HCT116 (cell line): ENCODE results near the gene RNF130. TPM values are rescaled to one million over a fixed set of nuclear protein-coding genes. Genes with fewer than 3 reads are reported as not detected.

Experiments used
- ATAC-seq: fragments of 200-7000 bp; cut with Tn5 transposase; 2 replicates; pipeline ENCODE4 v1.9.1; 2020; ENCODE audit warnings: mild to moderate bottlenecking, moderate library complexity
- BruUV-seq: library from RNA; stranded (reverse); fragments of 400-500 nt; replicated peaks from 2 replicates; lab custom pipeline; 2021; lab: Mats Ljungman, UMichigan
- CTCF ChIA-PET: fragments of 300-600 bp; sonication (Branson Sonifier 250); formaldehyde crosslinking; loops from one replicate; lab custom pipeline; 2021; ENCODE audit warnings: antibody characterized with exemption; lab: Charles Lee
- POLR2A ChIA-PET: fragments of 300-600, 350-600 bp; sonication (Branson Sonifier 250); formaldehyde crosslinking; loops from one replicate; lab custom pipeline; 2021; ENCODE audit warnings: antibody characterized with exemption; lab: Charles Lee
- RAD21 ChIA-PET, 2 experiments: fragments of 300-600 bp; sonication (Branson Sonifier 250); formaldehyde crosslinking; loops; one replicate each; lab custom pipeline; 2023; ENCODE audit warnings: low total read pairs in 2 of 2; ENCODE audit not compliant: uncharacterized antibody in 2 of 2, unreplicated experiment in 2 of 2, low non-redundant PET in 1 of 2; lab: Charles Lee
- DNase-seq: peaks from one replicate; pipeline ENCODE4 v3.0.0-alpha.2; 2010; ENCODE audit warnings: low read depth, low spot score
- H2AFZ ChIP-seq: fragments of 200-600 bp; shearing (Covaris generic), sonication (generic); 2 replicates; pipeline ENCODE4 v1.6.1; 2017; ENCODE audit warnings: low read depth, mixed run types, mixed read lengths, antibody characterized with exemption, low read length; ENCODE audit not compliant: poor library complexity, severe bottlenecking
- H3K27ac ChIP-seq: 2 replicates; pipeline ENCODE4 v1.5.1; 2012; ENCODE audit warnings: low read depth, low read length
- H3K27me3 ChIP-seq: fragments of 200-600 bp; sonication (generic); 2 replicates; pipeline ENCODE4 v1.6.1; 2016; ENCODE audit warnings: mixed run types, low read length, mixed read lengths; ENCODE audit not compliant: insufficient read depth
- H3K36me3 ChIP-seq, 2 experiments: fragments of 200-500 bp in 1 of 2; fragments of 200-600 bp in 1 of 2; sonication (Bioruptor generic) in 1 of 2; sonication (generic) in 1 of 2; 2 replicates each; pipeline versions ENCODE4 v1.5.1 to v1.6.1; 2014 to 2016; ENCODE audit warnings: low read length in 2 of 2, inconsistent platforms in 1 of 2, mixed read lengths in 1 of 2, mixed run types in 1 of 2; ENCODE audit not compliant: insufficient read depth in 2 of 2, control insufficient read depth in 1 of 2
- H3K4me1 ChIP-seq, 2 experiments: fragments of 200-600 bp in 1 of 2; sonication (generic) in 1 of 2; 2 replicates each; pipeline versions ENCODE4 v1.5.1 to v1.6.1; 2012 to 2017; ENCODE audit warnings: low read length in 2 of 2, inconsistent platforms in 1 of 2, mild to moderate bottlenecking in 1 of 2, mixed read lengths in 1 of 2, mixed run types in 1 of 2, moderate library complexity in 1 of 2; ENCODE audit not compliant: insufficient read depth in 2 of 2, control insufficient read depth in 1 of 2
- H3K4me2 ChIP-seq: fragments of 200-600 bp; sonication (generic); 2 replicates; pipeline ENCODE4 v1.6.1; 2017; ENCODE audit warnings: mixed run types, low read length, mixed read lengths
- H3K4me3 ChIP-seq, 2 experiments: fragments of 200-600 bp in 1 of 2; sonication (generic) in 1 of 2; replicated peaks in 1 of 2; 2 replicates each; pipeline ENCODE4 v1.5.1; 2011 to 2016; ENCODE audit warnings: low read length in 2 of 2, control low read depth in 1 of 2, low read depth in 1 of 2, mild to moderate bottlenecking in 1 of 2, mixed read lengths in 1 of 2, mixed run types in 1 of 2
- H3K79me2 ChIP-seq: fragments of 200-600 bp; sonication (generic); 2 replicates; pipeline ENCODE4 v1.6.1; 2017; ENCODE audit warnings: mild to moderate bottlenecking, mixed run types, low read length, moderate library complexity, mixed read lengths; ENCODE audit not compliant: insufficient read depth
- H3K9ac ChIP-seq: fragments of 200-600 bp; sonication (generic); 2 replicates; pipeline ENCODE4 v1.6.1; 2016; ENCODE audit warnings: low read length, mixed read lengths
- H3K9me2 ChIP-seq: fragments of 200-600 bp; sonication (generic), shearing (Covaris generic); 2 replicates; pipeline ENCODE4 v1.6.1; 2017; ENCODE audit warnings: mixed run types, mild to moderate bottlenecking, moderate library complexity; ENCODE audit not compliant: insufficient read depth
- H3K9me3 ChIP-seq, 2 experiments: fragments of 200-500 bp in 1 of 2; fragments of 200-600 bp in 1 of 2; sonication (Bioruptor generic) in 1 of 2; sonication (generic) in 1 of 2; 2 replicates each; pipeline ENCODE4 v1.6.1; 2014 to 2017; ENCODE audit warnings: low read length in 2 of 2, mixed read lengths in 2 of 2, inconsistent platforms in 1 of 2, low read depth in 1 of 2, mild to moderate bottlenecking in 1 of 2, mixed run types in 1 of 2, moderate library complexity in 1 of 2; ENCODE audit not compliant: control insufficient read depth in 1 of 2, insufficient read depth in 1 of 2
- H4K20me1 ChIP-seq: fragments of 200-600 bp; sonication (generic), shearing (Covaris generic); 2 replicates; pipeline ENCODE4 v1.6.1; 2017; ENCODE audit warnings: mixed run types, mild to moderate bottlenecking, moderate library complexity; ENCODE audit not compliant: insufficient read depth
- CBX3 ChIP-seq: IDR thresholded peaks from 2 replicates; pipeline ENCODE4 v1.6.1; 2012; ENCODE audit warnings: low read depth
- EZH2 ChIP-seq: fragments of 200-600 bp; sonication (generic); IDR thresholded peaks from 2 replicates; pipeline ENCODE4 v1.6.1; 2017; ENCODE audit warnings: antibody characterized with exemption, mixed run types
- EZH2phosphoT487 ChIP-seq: fragments of 200-600 bp; IDR thresholded peaks from 2 replicates; pipeline ENCODE4 v1.6.1; 2018; ENCODE audit warnings: antibody characterized with exemption, borderline replicate concordance
- FOSL1 ChIP-seq: IDR thresholded peaks from 2 replicates; pipeline ENCODE4 v1.6.1; 2012; ENCODE audit warnings: low read depth
- JUND ChIP-seq: IDR thresholded peaks from 2 replicates; pipeline ENCODE4 v1.6.1; 2012
- MAX ChIP-seq: IDR thresholded peaks from 2 replicates; pipeline ENCODE4 v1.6.1; 2012
- POLR2A ChIP-seq: IDR thresholded peaks from 2 replicates; pipeline ENCODE4 v1.7.0; 2011; ENCODE audit warnings: borderline replicate concordance; ENCODE audit not compliant: insufficient read depth, insufficient read length; ENCODE audit errors: extremely low read depth
- RAD21 ChIP-seq: IDR thresholded peaks from 2 replicates; pipeline ENCODE4 v1.6.1; 2012; ENCODE audit warnings: low read depth, mild to moderate bottlenecking
- REST ChIP-seq: IDR thresholded peaks from 2 replicates; pipeline ENCODE4 v1.6.1; 2012; ENCODE audit warnings: low read depth
- SIN3A ChIP-seq: IDR thresholded peaks from 2 replicates; pipeline ENCODE4 v1.6.1; 2012; ENCODE audit warnings: low read depth
- SP1 ChIP-seq: IDR thresholded peaks from 2 replicates; pipeline ENCODE4 v1.6.1; 2012; ENCODE audit warnings: low read depth
- SRF ChIP-seq: IDR thresholded peaks from 2 replicates; pipeline ENCODE4 v1.6.1; 2012; ENCODE audit warnings: low read depth
- ZFX ChIP-seq: fragments of 450-650 bp; IDR thresholded peaks from 2 replicates; pipeline ENCODE4 v1.6.1; 2017
- intact Hi-C: fragments of 100-400 bp; cut with micrococcal nuclease; formaldehyde crosslinking; loops from 2 replicates; pipeline ENCODE4 v1.10.0; 2022
- total RNA-seq: library from RNA; stranded (reverse); gene quantifications from one replicate; pipeline ENCODE4 v1.2.1, GENCODE V29; 2021; ENCODE audit not compliant: unreplicated experiment

RNF130 gene
- total RNA-seq, 1 experiment from 2014 or later, result 34.9 TPM

GRCh38 chr5:180084638-180085561 lies 13.3 kb upstream of the RNF130 start:
- ChIA-PET RAD21 (no interaction called here), CTCF (no interaction called here), POLR2A (no interaction called here)
- H3K9ac ChIP-seq, result no peak overlapping the region
- H4K20me1 ChIP-seq, result no peaks in the 10 kb centered on the region
- no peaks in the 10 kb centered on the region for H3K79me2 ChIP-seq
- H2AFZ ChIP-seq, result no peak overlapping the region
- H3K27ac ChIP-seq, result no peak overlapping the region
- H3K9me3 ChIP-seq, result no peaks in the 10 kb centered on the region
- H3K4me1 ChIP-seq, result peaks cover 9 to 10% of the 10 kb centered on the region in 2 experiments; a peak in 3 of 4 replicates
- peak; percentile 50; the same call in 1 of the 2 replicates for TF ChIP-seq CBX3
- peak; percentile 44; the same call in 1 of the 2 replicates for TF ChIP-seq SP1
- TF ChIP-seq SIN3A, result no peak
- TF ChIP-seq MAX, result peak; percentile 29; the same call in 1 of the 2 replicates
- TF ChIP-seq ZFX, result no peak
- intact Hi-C loops, result loop anchor here (10.0 kb wide), 1 partner anchor 180 kb away; the partner anchor contains the start of gene TBC1D9B
- H3K27me3 ChIP-seq, result no peaks in the 10 kb centered on the region
- no peaks in the 10 kb centered on the region for H3K36me3 ChIP-seq
- BruUV-seq, result no TSS peak
- H3K9me2 ChIP-seq, result no peaks in the 10 kb centered on the region
- DNase-seq, result no peak
- ATAC-seq, result peak; percentile 50
- H3K4me2 ChIP-seq, result 0 out of 2 replicates have a peak overlapping the region, but pooled peaks have one; percentile 12
- no peak overlapping the region for H3K4me3 ChIP-seq

GRCh38 chr5:180083529-180084060 lies 12.0 kb upstream of the RNF130 start:
- Histone ChIP-seq H3K9ac (no peak overlapping the region), H3K4me1 (peaks cover 8 to 10% of the 10 kb centered on the region in 2 experiments; a peak in 2 of 4 replicates), H3K36me3 (no peaks in the 10 kb centered on the region), H3K4me2 (no peak overlapping the region), H3K9me3 (no peaks in the 10 kb centered on the region), H3K9me2 (no peaks in the 10 kb centered on the region), H4K20me1 (no peaks in the 10 kb centered on the region), H3K79me2 (no peaks in the 10 kb centered on the region), H3K27ac (no peak overlapping the region), H2AFZ (no peak overlapping the region), H3K27me3 (no peaks in the 10 kb centered on the region), H3K4me3 (no peak overlapping the region)
- ChIA-PET POLR2A (no interaction called here), CTCF (no interaction called here), RAD21 (no interaction called here)
- TF ChIP-seq REST, result no peak
- no peak for TF ChIP-seq EZH2
- no peak for TF ChIP-seq FOSL1
- no peak for TF ChIP-seq RAD21
- no peak for TF ChIP-seq EZH2phosphoT487
- TF ChIP-seq CBX3, result no peak
- no peak for TF ChIP-seq SRF
- TF ChIP-seq SP1, result no peak
- no peak for TF ChIP-seq JUND
- no peak for TF ChIP-seq ZFX
- TF ChIP-seq POLR2A, result no peak
- intact Hi-C loops, result loop anchor here (10.0 kb wide), 1 partner anchor 179 kb away; the partner anchor contains the start of gene TBC1D9B
- no TSS peak for BruUV-seq
- no peak for DNase-seq
- ATAC-seq, result no peak
